GM19455 (cell line): Measurements from ENCODE around the gene FRMD4A.

ENCODE experiments used
- ATAC-seq: cut with Tn5 transposase; IDR thresholded peaks from one replicate; pipeline ENCODE4 v1.9.1; 2021; ENCODE audit not compliant: unreplicated experiment

FRMD4A gene

GRCh38 chr10:13693783-13694700, 636.7 kb downstream of the FRMD4A start:
- no peak for ATAC-seq

GRCh38 chr10:13690281-13690825, 640.4 kb downstream of the FRMD4A start:
- no peak for ATAC-seq

GRCh38 chr10:13686331-13686752, 644.4 kb downstream of the FRMD4A start:
- no peak for ATAC-seq

DNA sequence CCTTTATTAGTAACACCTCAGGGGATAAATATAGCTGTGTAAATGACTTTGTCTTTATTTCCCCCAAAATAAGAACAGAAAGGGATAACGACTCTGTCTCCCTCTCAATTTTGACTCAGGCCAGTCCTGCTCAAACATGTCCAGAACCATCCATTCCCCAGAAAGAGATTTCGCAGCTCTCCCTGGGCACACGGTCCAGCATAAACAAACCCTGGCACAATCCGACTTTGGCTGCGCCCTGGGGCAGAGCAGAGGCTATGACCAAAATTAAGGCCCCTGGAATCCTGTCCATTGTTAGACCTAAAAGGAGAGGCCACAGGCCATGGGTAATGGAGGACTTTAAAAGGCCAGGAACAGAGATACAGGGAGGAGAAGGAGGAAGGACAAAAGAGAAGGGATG, 644.8 kb downstream of the FRMD4A start:
- ATAC-seq, result no peak

- ATAC-seq, result no peak
Measured at GRCh38 chr10:13684806-13685482, 645.8 kb downstream of the FRMD4A start.

- ATAC-seq, result no peak
Measured at GRCh38 chr10:13684252-13684791, 646.4 kb downstream of the FRMD4A start.

DNA sequence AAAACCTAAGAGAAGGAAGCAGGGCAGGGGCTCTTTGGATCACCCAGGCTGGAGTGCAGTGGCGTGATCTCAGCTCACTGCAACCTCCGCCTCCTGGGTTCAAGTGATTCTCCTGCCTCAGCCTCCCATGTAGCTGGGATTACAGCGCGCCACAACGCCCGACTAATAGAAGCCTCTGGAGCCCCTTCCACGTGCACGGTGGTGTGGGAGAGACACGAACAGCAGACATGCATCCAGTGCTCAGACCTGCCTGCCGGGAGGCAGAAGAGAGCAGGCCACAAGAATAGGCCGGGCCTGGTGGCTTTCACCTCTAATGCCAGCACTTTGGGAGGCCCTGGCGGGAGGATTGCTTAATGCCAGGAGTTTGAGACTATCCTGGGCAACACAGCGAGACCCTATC, 647.7 kb downstream of the FRMD4A start:
- no peak for ATAC-seq

- ATAC-seq, result no peak
Measured at GRCh38 chr10:13681960-13682359, 648.8 kb downstream of the FRMD4A start.

DNA sequence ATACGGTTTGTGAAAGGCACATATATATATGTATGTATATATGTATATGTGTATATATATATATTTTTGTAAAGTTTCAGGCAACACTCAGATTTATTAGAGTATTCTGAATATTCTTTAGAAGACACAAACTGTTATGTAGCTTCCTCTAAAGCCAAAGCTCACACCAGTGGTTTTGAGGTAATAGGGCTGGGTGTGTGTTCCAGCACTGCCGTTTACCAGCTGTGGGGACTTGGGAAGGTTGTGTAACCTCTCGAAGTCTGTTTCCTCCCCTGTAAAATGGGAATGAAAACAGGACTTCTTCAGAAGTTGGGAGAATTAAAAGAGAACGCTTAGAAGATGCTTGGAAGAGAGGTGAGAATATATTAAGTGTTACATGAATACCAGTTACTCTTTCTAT, 649.2 kb downstream of the FRMD4A start:
- no peak for ATAC-seq

DNA sequence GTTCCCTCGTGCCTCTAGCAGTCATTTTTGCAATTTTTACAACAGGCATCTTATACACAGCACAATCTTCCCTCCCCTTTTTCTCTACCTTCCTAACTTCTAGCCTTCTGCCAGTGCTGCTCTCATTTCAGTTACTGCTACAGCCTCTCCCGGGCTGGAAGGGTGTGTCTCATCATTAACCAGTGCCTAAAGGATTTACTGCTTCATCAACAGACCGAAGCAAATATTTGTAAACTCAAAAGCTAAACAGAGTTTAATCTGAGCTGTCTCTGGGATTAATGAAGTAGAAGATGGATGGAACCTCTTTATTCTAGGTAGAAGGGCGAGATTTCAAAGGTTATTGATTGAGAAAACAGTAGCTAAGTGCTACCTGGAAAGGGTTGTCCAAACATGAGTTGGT, 649.6 kb downstream of the FRMD4A start:
- ATAC-seq, result no peak

DNA sequence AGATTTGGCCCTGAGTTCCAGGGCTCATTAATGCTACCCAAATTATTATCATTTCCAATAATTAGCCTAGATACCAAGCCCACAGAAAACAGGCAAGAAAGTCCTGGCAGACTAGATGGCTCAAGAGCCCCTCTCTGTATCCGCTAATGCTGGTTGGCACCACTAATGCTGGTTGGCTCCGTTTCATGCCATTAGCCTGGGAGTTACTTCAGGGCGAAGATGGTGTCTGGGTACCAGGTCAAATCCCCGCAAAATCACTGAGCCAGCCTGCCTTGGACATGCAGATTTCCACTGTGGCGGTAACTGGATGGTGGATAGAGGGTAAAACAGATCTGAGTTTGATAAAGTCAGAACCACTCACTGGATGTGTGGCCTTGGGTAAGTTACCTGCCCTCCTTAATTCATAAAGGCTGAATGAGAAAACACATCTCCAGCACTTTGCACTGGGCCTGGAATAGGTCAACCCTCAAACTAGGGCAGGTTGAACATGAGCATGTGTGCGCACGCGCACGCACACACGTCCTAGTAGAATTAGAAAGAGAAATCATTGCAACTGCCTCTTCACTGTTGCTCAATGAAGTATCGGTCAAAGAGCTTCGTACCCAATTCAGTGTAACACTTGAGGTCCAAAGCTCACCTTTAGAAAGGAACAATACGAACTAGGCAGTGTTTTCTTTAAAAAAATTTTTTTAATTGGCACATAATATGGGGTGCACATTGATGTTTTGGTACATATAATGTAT, 652.5 kb downstream of the FRMD4A start:
- ATAC-seq, result no peak

DNA sequence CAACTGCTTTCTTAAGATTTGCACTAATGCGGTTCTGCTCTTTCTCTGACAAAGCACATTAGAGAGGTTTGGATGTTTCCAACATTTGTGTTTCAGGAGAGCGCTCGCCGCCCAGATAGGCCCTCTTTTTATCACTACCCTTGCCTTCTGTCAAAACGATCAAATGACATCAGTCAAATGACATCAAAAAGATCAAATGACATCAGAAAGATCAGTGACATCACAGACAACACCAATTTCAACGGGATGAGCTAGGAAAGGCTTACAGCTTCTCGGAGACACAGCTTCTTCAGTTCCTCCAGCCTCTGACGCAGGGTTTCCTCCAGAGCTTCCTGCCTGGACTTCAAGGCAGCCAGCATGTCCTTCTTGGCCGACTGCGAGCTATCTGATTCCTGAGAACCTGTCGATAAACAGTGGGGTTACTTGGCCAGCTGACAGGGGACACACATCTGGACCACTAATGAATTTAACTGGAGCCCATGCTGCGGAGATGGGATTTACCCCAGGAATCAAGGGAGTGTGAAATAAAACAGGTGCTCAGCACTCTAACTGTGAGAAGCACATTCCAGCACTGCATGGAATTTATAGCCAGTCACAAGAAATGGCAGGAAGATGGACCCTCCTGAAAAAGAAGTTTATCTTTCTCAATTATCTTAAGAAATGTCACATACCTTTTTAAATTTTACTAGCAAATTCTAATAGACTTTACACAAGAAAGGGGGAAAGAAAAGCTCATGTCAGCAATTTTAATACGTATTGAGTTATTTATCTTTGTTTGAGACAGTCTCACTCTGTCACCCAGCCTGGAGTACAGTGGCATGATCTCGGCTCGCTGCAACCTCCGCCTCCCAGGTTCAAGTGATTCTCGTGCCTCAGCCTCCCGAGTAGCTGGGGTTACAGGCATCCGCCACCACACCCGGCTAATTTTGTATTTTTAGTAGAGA, 655.8 kb downstream of the FRMD4A start:
- no peak for ATAC-seq

- ATAC-seq, result no peak
Measured at GRCh38 chr10:13673156-13673555, 657.6 kb downstream of the FRMD4A start.

DNA sequence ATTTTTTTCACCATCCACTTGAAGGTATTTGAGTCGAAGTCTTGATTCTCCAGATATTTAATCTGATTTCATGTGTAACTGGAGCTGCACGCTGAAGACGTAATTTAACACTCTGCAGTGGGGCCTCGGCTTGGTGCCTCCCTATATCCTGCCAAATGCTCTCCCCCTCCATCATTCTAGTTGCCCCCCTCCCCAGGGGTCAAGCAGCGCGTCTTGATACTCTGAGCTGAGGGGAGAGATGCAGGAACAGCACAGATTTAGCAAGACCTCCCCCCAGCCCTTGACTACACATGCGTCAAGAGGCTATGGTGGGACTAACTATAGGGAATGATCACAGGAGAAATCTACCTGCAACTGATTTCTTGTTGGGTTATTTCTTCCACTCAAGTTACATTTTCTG, 658.2 kb downstream of the FRMD4A start:
- ATAC-seq, result no peak

- no peak for ATAC-seq
Measured at GRCh38 chr10:13671904-13672303, 658.8 kb downstream of the FRMD4A start.

- ATAC-seq, result no peak
Measured at GRCh38 chr10:13670311-13670710, 660.4 kb downstream of the FRMD4A start.

DNA sequence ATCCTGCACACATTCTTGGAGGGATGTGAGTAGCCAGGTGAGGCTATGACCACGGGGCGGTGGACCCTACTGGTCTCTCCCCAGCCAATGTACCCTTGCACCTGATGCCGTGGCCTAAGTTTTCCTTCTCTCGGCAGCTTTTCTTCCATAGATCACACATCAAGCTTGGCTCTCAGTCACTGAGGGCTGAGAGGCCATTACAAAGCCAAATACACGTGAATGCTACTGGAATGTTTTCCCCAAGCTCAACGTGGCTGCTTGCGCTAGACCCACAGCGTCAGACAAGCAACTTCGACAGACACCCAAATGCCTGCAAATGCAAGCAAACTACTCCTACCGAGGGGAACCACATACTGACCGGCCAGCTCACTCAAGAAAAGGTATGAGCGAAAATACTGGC, 660.8 kb downstream of the FRMD4A start:
- no peak for ATAC-seq

- no peak for ATAC-seq
Measured at GRCh38 chr10:13669182-13669855, 661.4 kb downstream of the FRMD4A start.

GRCh38 chr10:13668126-13668525, 662.6 kb downstream of the FRMD4A start:
- no peak for ATAC-seq
